H9 (cell line): ENCODE data around the gene WHRN. TPM values are rescaled to one million over a fixed set of nuclear protein-coding genes. Genes with fewer than 3 reads are reported as not detected.

Experiments
- DNase-seq: peaks from one replicate; pipeline ENCODE4 v3.0.0-alpha.2; 2017
- H2AFZ ChIP-seq: one replicate; pipeline ENCODE4 v1.6.1; 2013; ENCODE audit warnings: mild to moderate bottlenecking, low read length, control low read depth, moderate library complexity
- H2AK5ac ChIP-seq: 2 replicates; pipeline ENCODE4 v1.6.1; 2013; ENCODE audit warnings: low read length, control low read depth, mixed read lengths; ENCODE audit not compliant: insufficient read length
- H2BK120ac ChIP-seq: one replicate; pipeline ENCODE4 v1.6.1; 2013; ENCODE audit warnings: low read depth, mild to moderate bottlenecking, low read length, control low read depth, inconsistent platforms; ENCODE audit not compliant: poor library complexity, severe bottlenecking
- H2BK12ac ChIP-seq: 2 replicates; pipeline ENCODE4 v1.6.1; 2013; ENCODE audit warnings: low read length, control low read depth, mixed read lengths, low read depth; ENCODE audit not compliant: insufficient read length
- H2BK15ac ChIP-seq: 2 replicates; pipeline ENCODE4 v1.6.1; 2013; ENCODE audit warnings: low read depth, low read length, control low read depth
- H2BK20ac ChIP-seq: one replicate; pipeline ENCODE4 v1.6.1; 2013; ENCODE audit warnings: low read depth, mild to moderate bottlenecking, low read length, control low read depth, inconsistent platforms; ENCODE audit not compliant: poor library complexity, severe bottlenecking
- H2BK5ac ChIP-seq: 2 replicates; pipeline ENCODE4 v1.6.1; 2013; ENCODE audit warnings: low read length, control low read depth, mixed read lengths; ENCODE audit not compliant: insufficient read length
- H3K14ac ChIP-seq: 2 replicates; pipeline ENCODE4 v1.6.1; 2013; ENCODE audit warnings: low read length, control low read depth; ENCODE audit not compliant: insufficient read depth
- H3K18ac ChIP-seq: 2 replicates; pipeline ENCODE4 v1.6.1; 2013; ENCODE audit warnings: low read depth, mild to moderate bottlenecking, mixed read lengths, low read length, control low read depth; ENCODE audit not compliant: insufficient read length
- H3K23ac ChIP-seq: 2 replicates; pipeline ENCODE4 v1.6.1; 2013; ENCODE audit warnings: low read length, control low read depth, mixed read lengths, low read depth; ENCODE audit not compliant: insufficient read length
- H3K23me2 ChIP-seq: 2 replicates; pipeline ENCODE4 v1.6.1; 2013; ENCODE audit warnings: low read depth, mild to moderate bottlenecking, mixed read lengths, low read length, control low read depth; ENCODE audit not compliant: insufficient read length, poor library complexity, severe bottlenecking
- H3K27ac ChIP-seq: 2 replicates; pipeline ENCODE4 v1.5.1; 2013; ENCODE audit warnings: low read length, control low read depth, mixed read lengths, low read depth; ENCODE audit not compliant: insufficient read length
- H3K27me3 ChIP-seq: 2 replicates; pipeline ENCODE4 v1.6.1; 2013; ENCODE audit warnings: low read length, control low read depth, inconsistent platforms; ENCODE audit not compliant: insufficient read depth
- H3K4ac ChIP-seq: 2 replicates; pipeline ENCODE4 v1.6.1; 2013; ENCODE audit warnings: low read depth, mild to moderate bottlenecking, control low read depth, inconsistent platforms, low read length, moderate library complexity
- H3K4me1 ChIP-seq: 2 replicates; pipeline ENCODE4 v1.6.1; 2013; ENCODE audit warnings: low read length, control low read depth, inconsistent platforms; ENCODE audit not compliant: insufficient read depth
- H3K4me2 ChIP-seq: 2 replicates; pipeline ENCODE4 v1.6.1; 2013; ENCODE audit warnings: low read length, control low read depth, mixed read lengths; ENCODE audit not compliant: insufficient read length, insufficient read depth
- H3K56ac ChIP-seq: 2 replicates; pipeline ENCODE4 v1.6.1; 2013; ENCODE audit warnings: low read depth, mild to moderate bottlenecking, mixed read lengths, low read length, control low read depth; ENCODE audit not compliant: insufficient read length
- H3K79me1 ChIP-seq: 2 replicates; pipeline ENCODE4 v1.6.1; 2013; ENCODE audit warnings: low read depth, mild to moderate bottlenecking, moderate library complexity, low read length, control low read depth, inconsistent platforms; ENCODE audit not compliant: insufficient read depth, poor library complexity, severe bottlenecking
- H3K79me2 ChIP-seq: 2 replicates; pipeline ENCODE4 v1.6.1; 2013; ENCODE audit warnings: low read length, control low read depth, inconsistent platforms; ENCODE audit not compliant: insufficient read depth
- H3K9ac ChIP-seq: 2 replicates; pipeline ENCODE4 v1.6.1; 2013; ENCODE audit warnings: low read length, control low read depth, mixed read lengths; ENCODE audit not compliant: insufficient read length; ENCODE audit errors: extremely low read depth
- H3K9me3 ChIP-seq: one replicate; pipeline ENCODE4 v1.6.1; 2013; ENCODE audit warnings: low read depth, low read length, inconsistent platforms; ENCODE audit not compliant: control insufficient read depth
- H3T11ph ChIP-seq: one replicate; pipeline ENCODE4 v1.6.1; 2013; ENCODE audit warnings: mild to moderate bottlenecking, low read length, control low read depth, inconsistent platforms
- H4K20me1 ChIP-seq: one replicate; pipeline ENCODE4 v1.6.1; 2013; ENCODE audit not compliant: control insufficient read depth, insufficient read length, insufficient read depth
- H4K5ac ChIP-seq: 2 replicates; pipeline ENCODE4 v1.6.1; 2013; ENCODE audit warnings: low read depth, mild to moderate bottlenecking, mixed read lengths, low read length, control low read depth; ENCODE audit not compliant: insufficient read length
- H4K8ac ChIP-seq: replicated peaks from 2 replicates; pipeline ENCODE4 v1.6.1; 2013; ENCODE audit warnings: low read length, control low read depth, mixed read lengths, low read depth; ENCODE audit not compliant: insufficient read length
- H4K91ac ChIP-seq: 2 replicates; pipeline ENCODE4 v1.6.1; 2013; ENCODE audit warnings: low read depth, mild to moderate bottlenecking, moderate library complexity, mixed read lengths, low read length, control low read depth; ENCODE audit not compliant: insufficient read length
- H3K27ac Mint-ChIP-seq, 3 experiments: 2 replicates in 2 of 3; 3 replicates in 1 of 3; pipeline ENCODE4 v1.8.0; 2020 to 2021; ENCODE audit warnings: mixed read lengths in 3 of 3, mild to moderate bottlenecking in 1 of 3, moderate library complexity in 1 of 3
- H3K27me3 Mint-ChIP-seq: 2 replicates; pipeline ENCODE4 v1.8.0; 2021; ENCODE audit warnings: low read depth, mild to moderate bottlenecking, moderate library complexity, mixed read lengths
- H3K36me3 Mint-ChIP-seq, 3 experiments: 2 replicates in 2 of 3; 3 replicates in 1 of 3; pipeline ENCODE4 v1.8.0; 2020 to 2021; ENCODE audit warnings: low read depth in 3 of 3, mixed read lengths in 3 of 3; ENCODE audit not compliant: insufficient read depth in 1 of 3
- H3K4me1 Mint-ChIP-seq, 2 experiments: 2 replicates each; pipeline ENCODE4 v1.8.0; 2020; ENCODE audit warnings: mixed read lengths in 2 of 2
- H3K4me3 Mint-ChIP-seq, 2 experiments: 2 replicates in 1 of 2; 3 replicates in 1 of 2; pipeline ENCODE4 v1.8.0; 2020 to 2021; ENCODE audit warnings: mild to moderate bottlenecking in 2 of 2, mixed read lengths in 2 of 2, moderate library complexity in 1 of 2
- H3K9me3 Mint-ChIP-seq, 2 experiments: 2 replicates in 1 of 2; 3 replicates in 1 of 2; pipeline ENCODE4 v1.8.0; 2020; ENCODE audit warnings: mild to moderate bottlenecking in 2 of 2, mixed read lengths in 2 of 2, moderate library complexity in 1 of 2
- CTCF ChIP-seq: fragments of 200-600 bp; sonication (generic); conservative IDR thresholded peaks from 3 replicates; pipeline ENCODE4 v1.8.0; 2021; ENCODE audit warnings: antibody characterized with exemption, mild to moderate bottlenecking
- WGBS: extraction: QIAGEN DNeasy Blood & Tissue Kit; methylation state at CpG from one replicate; pipeline ENCODE4 v1.1.7; 2013; ENCODE audit warnings: missing lambda C conversion rate, low lambda C conversion rate, mixed read lengths; ENCODE audit not compliant: insufficient read length; ENCODE audit errors: extremely low coverage; 5-methylcytosine and 5-hydroxymethylcytosine counted together
- total RNA-seq: library from RNA; stranded (reverse); gene quantifications from 2 replicates; pipeline ENCODE4 v1.2.1, GENCODE V29; 2021

The WHRN gene
- total RNA-seq, 1 experiment from 2014 or later, result 2.2 TPM

- Histone ChIP-seq H2AFZ (no peak overlapping the region), H3K23me2 (no peaks in the 10 kb centered on the region), H3K14ac (no peak overlapping the region), H3K4me2 (no peak overlapping the region), H2BK20ac (no peak overlapping the region), H3T11ph (no peak overlapping the region), H4K8ac (no peak overlapping the region), H3K27ac (no peak overlapping the region), H3K27me3 (no peaks in the 10 kb centered on the region), H3K79me2 (no peaks in the 10 kb centered on the region; the same call in 1 of the 2 replicates), H2BK5ac (no peak overlapping the region), H3K9me3 (no peaks in the 10 kb centered on the region), H3K56ac (no peak overlapping the region), H3K18ac (no peak overlapping the region), H2BK12ac (no peak overlapping the region), H3K23ac (no peak overlapping the region), H2BK15ac (no peak overlapping the region), H4K91ac (no peak overlapping the region), H4K5ac (no peak overlapping the region), H3K4ac (no peak overlapping the region), H3K4me1 (peaks cover 4% of the 10 kb centered on the region; the same call in 1 of the 2 replicates), H3K9ac (no peak overlapping the region), H3K79me1 (no peaks in the 10 kb centered on the region), H4K20me1 (no peaks in the 10 kb centered on the region), H2AK5ac (no peak overlapping the region), H2BK120ac (no peak overlapping the region)
- no peak for DNase-seq
- no CpG with 5 or more reads among the region's 10 CpGs for WGBS
- Mint-ChIP-seq H3K9me3 (no peaks in the 10 kb centered on the region), H3K27ac (peak overlapping the region in 2 of 3 experiments; percentile 10 to 51; a peak in 3 of 7 replicates), H3K4me3 (peak overlapping the region; percentile 62 to 80), H3K4me1 (peaks cover 76 to 85% of the 10 kb centered on the region in 2 experiments), H3K36me3 (peaks cover 0 to 8% (median 1%) of the 10 kb centered on the region in 3 experiments; a peak in 2 of 7 replicates), H3K27me3 (no peaks in the 10 kb centered on the region)
- no peak for TF ChIP-seq CTCF
Observed at GRCh38 chr9:114386361-114386885, 118.8 kb downstream of the WHRN start.
